Measurements from ENCODE around the gene C1orf21. TPM values are rescaled to one million over a fixed set of nuclear protein-coding genes. Genes with fewer than 3 reads are reported as not detected.

Gene C1orf21
- total and polyA plus RNA-seq, 2 donors = 13.6 to 42.7 TPM

DNA sequence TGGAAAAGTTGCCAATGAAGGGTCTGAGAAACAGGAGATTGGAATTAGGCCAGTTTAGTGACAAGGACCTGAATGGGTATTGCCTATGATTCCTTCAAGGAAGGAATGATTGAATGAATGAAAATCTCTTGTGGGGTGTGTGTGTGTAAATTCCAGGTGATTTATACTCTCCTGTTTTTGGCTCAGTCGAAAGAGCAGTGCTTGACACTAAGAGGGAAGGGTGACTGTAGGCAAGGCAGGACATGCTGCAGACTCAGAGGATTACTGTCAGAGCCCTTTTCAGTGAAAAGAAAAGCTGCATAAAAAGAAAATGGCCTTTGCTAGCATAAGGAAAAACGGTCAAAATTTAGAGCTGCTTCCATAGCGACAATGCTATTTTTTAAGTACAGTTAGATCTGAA lies 30.1 kb downstream of the C1orf21 start:
- WGBS = 90% methylated on average over 3 of the region's 3 CpGs
- H3K27ac ChIP-seq (ENCODE audit: low read depth in 1 of 2, low read length in 1 of 2) = no peak overlapping the region

DNA sequence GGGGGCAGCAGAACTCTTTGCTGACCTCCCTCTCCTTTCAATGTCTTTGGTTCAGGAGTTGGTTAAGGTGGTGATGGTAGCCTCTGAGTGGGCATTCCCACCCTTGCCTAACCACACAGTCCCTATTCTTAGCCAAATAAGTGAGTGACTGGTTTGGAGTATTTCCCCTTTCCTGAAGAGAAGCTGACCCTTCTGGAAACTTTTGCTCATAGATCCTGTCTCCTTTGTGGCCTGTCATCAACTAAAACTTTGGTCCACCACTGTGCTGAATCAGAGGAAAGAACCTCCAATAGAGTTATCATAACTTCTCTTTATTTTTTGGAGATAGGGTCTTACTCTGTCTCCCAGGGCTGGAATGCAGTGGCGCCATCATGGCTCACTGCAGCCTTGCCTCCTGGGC lies 31.1 kb downstream of the C1orf21 start:
- H3K4me1 ChIP-seq (ENCODE audit: control insufficient read depth in 2 of 2, insufficient read depth in 2 of 2, low read length in 2 of 2) = no peaks in the 10 kb centered on the region

More for the DNA sequence above, 30.1 kb downstream of the C1orf21 start:
- Histone ChIP-seq H3K4me3 (ENCODE audit: low read length in 2 of 2) (no peak overlapping the region), H3K4me1 (ENCODE audit: control insufficient read depth in 2 of 2, insufficient read depth in 2 of 2, low read length in 2 of 2) (no peaks in the 10 kb centered on the region), H3K9me3 (ENCODE audit: control insufficient read depth in 2 of 2, insufficient read depth in 1 of 2, low read length in 1 of 2) (no peaks in the 10 kb centered on the region), H3K36me3 (ENCODE audit: control insufficient read depth in 2 of 2, insufficient read depth in 2 of 2, low read length in 1 of 2) (no peaks in the 10 kb centered on the region), H3K27me3 (ENCODE audit: control insufficient read depth in 2 of 2, insufficient read depth in 1 of 2, low read length in 1 of 2) (no peaks in the 10 kb centered on the region)
- no peak for DNase-seq (ENCODE audit: low read depth in 6 of 9, low spot score in 9 of 9)

GRCh38 chr1:184418652-184419349 lies 32.0 kb downstream of the C1orf21 start:
- no peak for DNase-seq (ENCODE audit: low read depth in 6 of 9, low spot score in 9 of 9)
- Histone ChIP-seq H3K36me3 (ENCODE audit: control insufficient read depth in 2 of 2, insufficient read depth in 2 of 2, low read length in 1 of 2) (no peaks in the 10 kb centered on the region), H3K9me3 (ENCODE audit: control insufficient read depth in 2 of 2, insufficient read depth in 1 of 2, low read length in 1 of 2) (no peaks in the 10 kb centered on the region), H3K27ac (ENCODE audit: low read depth in 1 of 2, low read length in 1 of 2) (no peak overlapping the region), H3K4me3 (ENCODE audit: low read length in 2 of 2) (no peak overlapping the region), H3K27me3 (ENCODE audit: control insufficient read depth in 2 of 2, insufficient read depth in 1 of 2, low read length in 1 of 2) (no peaks in the 10 kb centered on the region), H3K4me1 (ENCODE audit: control insufficient read depth in 2 of 2, insufficient read depth in 2 of 2, low read length in 2 of 2) (no peaks in the 10 kb centered on the region)
- WGBS = 33% methylated on average over 4 of the region's 4 CpGs

More for the DNA sequence above, 31.1 kb downstream of the C1orf21 start:
- Histone ChIP-seq H3K27me3 (ENCODE audit: control insufficient read depth in 2 of 2, insufficient read depth in 1 of 2, low read length in 1 of 2) (no peaks in the 10 kb centered on the region), H3K9me3 (ENCODE audit: control insufficient read depth in 2 of 2, insufficient read depth in 1 of 2, low read length in 1 of 2) (no peaks in the 10 kb centered on the region), H3K27ac (ENCODE audit: low read depth in 1 of 2, low read length in 1 of 2) (no peak overlapping the region), H3K4me3 (ENCODE audit: low read length in 2 of 2) (no peak overlapping the region), H3K36me3 (ENCODE audit: control insufficient read depth in 2 of 2, insufficient read depth in 2 of 2, low read length in 1 of 2) (no peaks in the 10 kb centered on the region)
- 100% methylated on average over 1 of the region's 1 CpG for WGBS
- DNase-seq (ENCODE audit: low read depth in 6 of 9, low spot score in 9 of 9) = no peak

DNA sequence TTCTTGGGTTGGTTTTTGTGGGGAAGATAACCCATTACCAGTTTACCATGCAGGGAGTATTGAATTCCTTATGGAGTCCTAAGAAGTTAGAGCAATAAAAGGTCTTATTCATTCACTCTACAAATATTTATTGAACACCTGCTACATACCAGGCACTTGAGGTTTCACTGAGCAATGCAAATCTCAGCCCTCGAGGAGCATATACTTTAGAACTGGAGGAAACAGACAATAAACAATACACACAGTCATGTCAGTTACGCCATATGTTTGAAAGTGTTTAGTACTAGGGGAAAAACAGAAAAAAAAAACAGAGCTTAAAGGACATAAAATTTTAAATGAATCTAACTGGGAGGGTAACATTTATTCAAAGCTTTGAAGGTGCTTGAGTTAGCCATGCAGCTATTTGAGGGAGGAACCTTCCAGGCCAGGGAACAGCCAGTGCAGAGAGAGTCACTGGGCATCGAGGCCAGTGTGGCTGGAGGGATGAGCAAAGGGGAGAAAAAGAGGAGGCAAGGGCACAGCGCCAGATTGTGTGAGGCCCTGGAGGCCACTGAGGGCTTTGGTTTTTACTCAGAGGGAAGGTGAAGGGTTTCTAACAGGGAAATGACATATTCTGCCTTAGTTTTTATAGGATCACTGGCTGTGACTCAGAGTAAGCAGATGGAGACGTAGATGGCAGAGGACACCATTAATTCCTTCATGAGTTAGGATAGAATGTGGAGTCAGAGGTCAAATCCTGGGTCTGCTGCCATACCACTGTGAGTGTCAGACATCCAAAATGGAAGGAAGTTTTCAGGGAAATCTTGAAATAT lies 32.7 kb downstream of the C1orf21 start:
- Histone ChIP-seq H3K27me3 (ENCODE audit: control insufficient read depth in 2 of 2, insufficient read depth in 1 of 2, low read length in 1 of 2) (no peaks in the 10 kb centered on the region), H3K4me3 (ENCODE audit: low read length in 2 of 2) (no peak overlapping the region), H3K4me1 (ENCODE audit: control insufficient read depth in 2 of 2, insufficient read depth in 2 of 2, low read length in 2 of 2) (no peaks in the 10 kb centered on the region), H3K27ac (ENCODE audit: low read depth in 1 of 2, low read length in 1 of 2) (peak overlapping the region in 1 of 2 donors; percentile 7), H3K36me3 (ENCODE audit: control insufficient read depth in 2 of 2, insufficient read depth in 2 of 2, low read length in 1 of 2) (no peaks in the 10 kb centered on the region), H3K9me3 (ENCODE audit: control insufficient read depth in 2 of 2, insufficient read depth in 1 of 2, low read length in 1 of 2) (no peaks in the 10 kb centered on the region)
- 91% methylated on average over 5 of the region's 5 CpGs for WGBS
- DNase-seq (ENCODE audit: low read depth in 6 of 9, low spot score in 9 of 9) = no peak

- H3K4me1 ChIP-seq (ENCODE audit: control insufficient read depth in 2 of 2, insufficient read depth in 2 of 2, low read length in 2 of 2) = no peaks in the 10 kb centered on the region
- H3K36me3 ChIP-seq (ENCODE audit: control insufficient read depth in 2 of 2, insufficient read depth in 2 of 2, low read length in 1 of 2) = no peaks in the 10 kb centered on the region
- H3K4me3 ChIP-seq (ENCODE audit: low read length in 2 of 2) = no peak overlapping the region
- 97% methylated on average over 9 of the region's 9 CpGs for WGBS
- DNase-seq (ENCODE audit: low read depth in 6 of 9, low spot score in 9 of 9) = no peak
- no peaks in the 10 kb centered on the region for H3K9me3 ChIP-seq (ENCODE audit: control insufficient read depth in 2 of 2, insufficient read depth in 1 of 2, low read length in 1 of 2)
- no peak overlapping the region for H3K27ac ChIP-seq (ENCODE audit: low read depth in 1 of 2, low read length in 1 of 2)
- H3K27me3 ChIP-seq (ENCODE audit: control insufficient read depth in 2 of 2, insufficient read depth in 1 of 2, low read length in 1 of 2) = no peaks in the 10 kb centered on the region
Measured at GRCh38 chr1:184422490-184423233, 35.8 kb downstream of the C1orf21 start.

DNA sequence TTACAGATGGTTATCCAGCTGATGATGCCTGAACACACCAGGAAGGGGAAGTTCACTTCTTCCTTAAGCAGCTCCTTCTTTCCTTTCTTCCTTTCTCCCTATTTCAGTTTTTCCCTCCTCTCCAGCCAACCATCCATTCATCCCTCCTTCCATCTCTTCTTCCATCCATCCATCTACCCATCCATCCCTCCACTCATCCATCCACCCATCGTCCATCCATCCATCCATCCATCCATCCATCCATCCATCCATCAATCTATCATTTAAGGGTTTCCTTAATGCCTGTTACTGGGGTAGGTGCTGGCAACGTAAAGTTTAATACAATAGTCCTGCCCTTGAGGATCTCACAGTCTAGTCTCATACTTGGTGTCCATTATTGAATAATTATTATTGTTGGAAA lies 36.8 kb downstream of the C1orf21 start:
- H3K36me3 ChIP-seq (ENCODE audit: control insufficient read depth in 2 of 2, insufficient read depth in 2 of 2, low read length in 1 of 2) = no peaks in the 10 kb centered on the region
- no peak overlapping the region for H3K27ac ChIP-seq (ENCODE audit: low read depth in 1 of 2, low read length in 1 of 2)
- DNase-seq (ENCODE audit: low read depth in 6 of 9, low spot score in 9 of 9) = no peak
- H3K27me3 ChIP-seq (ENCODE audit: control insufficient read depth in 2 of 2, insufficient read depth in 1 of 2, low read length in 1 of 2) = no peaks in the 10 kb centered on the region
- 82% methylated on average over 2 of the region's 2 CpGs for WGBS
- no peak overlapping the region for H3K4me3 ChIP-seq (ENCODE audit: low read length in 2 of 2)
- no peaks in the 10 kb centered on the region for H3K9me3 ChIP-seq (ENCODE audit: control insufficient read depth in 2 of 2, insufficient read depth in 1 of 2, low read length in 1 of 2)
- no peaks in the 10 kb centered on the region for H3K4me1 ChIP-seq (ENCODE audit: control insufficient read depth in 2 of 2, insufficient read depth in 2 of 2, low read length in 2 of 2)

DNA sequence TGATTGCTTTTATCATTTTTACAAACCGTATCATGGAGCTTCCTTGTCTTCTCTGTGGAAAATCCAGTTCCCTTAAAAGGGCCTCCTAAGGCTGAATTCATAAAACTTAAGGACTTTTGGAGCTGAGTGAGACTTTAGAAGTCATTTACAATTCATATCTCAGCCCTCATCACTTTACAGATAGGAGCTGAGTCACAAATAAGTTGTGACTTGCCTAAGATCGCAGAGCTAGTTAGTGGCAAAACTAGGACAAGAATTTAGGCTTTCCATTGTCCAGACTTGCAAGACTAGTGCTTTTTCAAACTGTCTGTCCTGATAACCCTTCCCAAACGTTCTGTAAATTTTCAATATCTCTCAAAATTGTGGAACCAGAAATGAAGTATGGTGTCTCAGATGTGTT lies 37.3 kb downstream of the C1orf21 start:
- H3K4me3 ChIP-seq (ENCODE audit: low read length in 2 of 2) = no peak overlapping the region
- H3K4me1 ChIP-seq (ENCODE audit: control insufficient read depth in 2 of 2, insufficient read depth in 2 of 2, low read length in 2 of 2) = no peaks in the 10 kb centered on the region
- H3K27ac ChIP-seq (ENCODE audit: low read depth in 1 of 2, low read length in 1 of 2) = no peak overlapping the region
- H3K9me3 ChIP-seq (ENCODE audit: control insufficient read depth in 2 of 2, insufficient read depth in 1 of 2, low read length in 1 of 2) = no peaks in the 10 kb centered on the region
- 60% methylated on average over 3 of the region's 3 CpGs for WGBS
- no peaks in the 10 kb centered on the region for H3K27me3 ChIP-seq (ENCODE audit: control insufficient read depth in 2 of 2, insufficient read depth in 1 of 2, low read length in 1 of 2)
- no peaks in the 10 kb centered on the region for H3K36me3 ChIP-seq (ENCODE audit: control insufficient read depth in 2 of 2, insufficient read depth in 2 of 2, low read length in 1 of 2)
- DNase-seq (ENCODE audit: low read depth in 6 of 9, low spot score in 9 of 9) = no peak

GRCh38 chr1:184424945-184425344 lies 38.1 kb downstream of the C1orf21 start:
- peak overlapping the region in 1 of 2 donors; percentile 25 for H3K27ac ChIP-seq (ENCODE audit: low read depth in 1 of 2, low read length in 1 of 2)
- no peaks in the 10 kb centered on the region for H3K9me3 ChIP-seq (ENCODE audit: control insufficient read depth in 2 of 2, insufficient read depth in 1 of 2, low read length in 1 of 2)
- no peaks in the 10 kb centered on the region for H3K27me3 ChIP-seq (ENCODE audit: control insufficient read depth in 2 of 2, insufficient read depth in 1 of 2, low read length in 1 of 2)
- H3K4me1 ChIP-seq (ENCODE audit: control insufficient read depth in 2 of 2, insufficient read depth in 2 of 2, low read length in 2 of 2) = no peaks in the 10 kb centered on the region
- 94% methylated on average over 2 of the region's 2 CpGs for WGBS
- DNase-seq (ENCODE audit: low read depth in 6 of 9, low spot score in 9 of 9) = no peak
- H3K4me3 ChIP-seq (ENCODE audit: low read length in 2 of 2) = no peak overlapping the region
- H3K36me3 ChIP-seq (ENCODE audit: control insufficient read depth in 2 of 2, insufficient read depth in 2 of 2, low read length in 1 of 2) = no peaks in the 10 kb centered on the region
